NCI-H510A treated with DMSO at 0.1 percent for 48 hours (cell line): ENCODE data around the gene NLRP6.
A peak's percentile ranks its signal among the peaks of the same experiment; 100 is the strongest.
"Not testable (repeated sequence)": the region's sequence is repeated elsewhere in the genome, so short reads cannot be mapped to it uniquely, and the experiment has no call there.

ENCODE experiments used
- DNase-seq: peaks from one replicate; lab custom pipeline; 2025; lab: John Stamatoyannopoulos, UW

NLRP6 gene

DNA sequence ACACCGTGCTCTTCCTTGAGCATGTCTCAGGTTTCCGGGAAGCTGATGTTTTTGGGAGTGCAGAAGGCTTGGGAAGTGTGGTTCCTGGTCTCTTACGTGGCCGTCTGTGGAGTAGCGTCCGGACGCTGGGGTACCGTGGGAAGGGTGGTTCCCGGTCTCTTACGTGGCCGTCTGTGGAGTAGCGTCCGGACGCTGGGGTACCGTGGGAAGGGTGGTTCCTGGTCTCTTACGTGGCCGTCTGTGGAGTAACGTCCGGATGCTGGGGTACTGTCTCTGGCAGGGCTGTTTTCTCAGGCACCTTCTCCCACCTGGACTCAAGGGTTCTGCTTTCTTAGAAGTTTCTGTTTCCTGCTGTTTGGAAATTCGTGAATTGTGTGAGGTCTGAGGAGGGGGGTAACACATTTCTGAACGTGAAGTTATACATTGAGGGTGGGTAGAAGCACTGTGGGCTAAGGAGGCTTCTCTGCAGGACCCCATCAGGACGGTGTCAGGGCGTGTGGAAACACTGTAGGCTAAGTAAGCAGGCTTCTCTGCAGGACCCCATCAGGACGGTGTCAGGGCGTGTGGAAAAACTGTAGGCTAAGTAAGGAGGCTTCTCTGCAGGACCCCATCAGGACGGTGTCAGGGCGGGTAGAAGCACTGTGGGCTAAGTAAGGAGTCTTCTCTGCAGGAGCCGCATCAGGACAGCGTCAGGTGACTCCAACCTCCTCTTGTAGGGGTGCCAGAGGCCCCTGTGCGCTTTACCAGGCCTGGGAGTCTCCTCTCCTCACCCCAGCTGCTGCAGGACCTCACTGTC lies 47.8 kb downstream of the NLRP6 start:
- no peak for DNase-seq

- no peak for DNase-seq
Measured at GRCh38 chr11:326592-326841, 48.3 kb downstream of the NLRP6 start.

GRCh38 chr11:326842-327580 lies 48.8 kb downstream of the NLRP6 start:
- no peak for DNase-seq

DNA sequence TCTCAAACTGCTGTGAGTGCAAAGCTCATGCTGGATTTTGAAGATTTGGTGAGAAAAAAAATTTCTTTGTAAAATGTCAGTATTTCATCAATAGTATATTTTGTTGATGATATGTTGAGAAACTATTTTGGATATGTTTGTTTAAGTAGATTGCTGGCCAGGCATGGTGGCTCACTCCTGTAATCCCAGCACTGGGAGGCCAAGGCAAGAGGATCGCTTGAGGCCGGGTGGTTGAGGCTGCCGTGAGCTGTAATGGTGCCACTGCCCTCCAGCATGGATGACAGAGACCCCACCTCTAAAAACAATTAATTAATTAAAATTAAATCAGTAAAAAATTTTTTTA lies 49.3 kb downstream of the NLRP6 start:
- DNase-seq: no peak

DNA sequence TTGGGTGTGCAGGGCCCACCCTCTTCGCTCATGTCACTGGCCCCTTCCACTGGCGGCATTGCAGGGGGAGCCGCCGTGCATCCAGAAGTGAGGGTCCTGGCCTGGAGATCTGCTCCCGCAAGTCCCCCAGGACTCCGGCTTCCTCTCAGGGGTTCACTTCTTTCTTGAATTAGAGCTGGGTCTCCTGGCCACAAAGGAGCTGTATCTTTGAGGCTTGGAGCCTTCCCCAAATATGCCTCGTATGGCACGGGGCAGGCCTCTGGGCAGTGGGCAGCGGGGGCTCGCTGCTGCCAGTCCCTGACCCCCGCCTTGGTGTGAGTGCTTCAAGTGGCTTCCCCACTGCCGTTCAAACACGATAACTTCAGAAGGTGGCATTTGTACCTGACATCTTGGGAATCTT lies 49.8 kb downstream of the NLRP6 start:
- no peak for DNase-seq

- not testable (repeated sequence) for DNase-seq
Measured at GRCh38 chr11:328516-329100, 50.4 kb downstream of the NLRP6 start.

- DNase-seq: no peak
Measured at GRCh38 chr11:329886-330253, 51.7 kb downstream of the NLRP6 start.

- no peak for DNase-seq
Measured at GRCh38 chr11:330307-330693, 52.1 kb downstream of the NLRP6 start.

GRCh38 chr11:330694-331357 lies 52.6 kb downstream of the NLRP6 start:
- DNase-seq: no peak

DNA sequence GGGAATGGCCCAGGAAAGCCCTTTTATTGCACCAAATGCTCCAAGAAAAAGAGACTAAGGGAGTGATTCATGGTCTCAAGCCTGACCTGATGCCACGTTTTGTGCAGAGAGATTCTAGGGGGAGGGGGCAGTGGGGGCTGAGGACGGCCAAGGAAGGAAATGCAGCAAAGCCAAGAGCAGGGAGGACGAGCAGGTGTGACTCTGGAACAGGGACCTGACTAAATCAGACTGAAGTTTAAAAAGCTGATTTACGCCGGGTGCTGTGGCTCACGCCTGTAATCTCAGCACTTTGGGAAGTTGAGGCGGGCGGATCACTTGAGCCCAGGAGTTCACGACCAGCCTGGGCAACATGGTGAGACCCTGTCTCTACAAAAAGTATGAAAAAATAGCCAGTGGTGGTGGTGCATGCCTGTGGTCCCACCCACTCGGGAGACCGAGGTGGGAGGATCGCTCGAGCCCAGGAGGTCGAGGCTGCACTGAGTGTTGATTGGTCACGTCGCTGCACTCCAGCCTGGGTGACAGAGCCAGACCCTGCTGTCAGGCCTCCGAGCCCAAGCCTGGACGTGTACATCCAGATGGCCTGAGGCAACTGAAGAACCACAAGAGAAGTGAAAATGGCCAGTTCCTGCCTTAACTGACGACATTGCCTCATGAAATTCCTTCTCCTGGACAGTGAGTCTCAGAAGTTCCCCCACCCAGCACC lies 53.3 kb downstream of the NLRP6 start:
- no peak for DNase-seq

DNA sequence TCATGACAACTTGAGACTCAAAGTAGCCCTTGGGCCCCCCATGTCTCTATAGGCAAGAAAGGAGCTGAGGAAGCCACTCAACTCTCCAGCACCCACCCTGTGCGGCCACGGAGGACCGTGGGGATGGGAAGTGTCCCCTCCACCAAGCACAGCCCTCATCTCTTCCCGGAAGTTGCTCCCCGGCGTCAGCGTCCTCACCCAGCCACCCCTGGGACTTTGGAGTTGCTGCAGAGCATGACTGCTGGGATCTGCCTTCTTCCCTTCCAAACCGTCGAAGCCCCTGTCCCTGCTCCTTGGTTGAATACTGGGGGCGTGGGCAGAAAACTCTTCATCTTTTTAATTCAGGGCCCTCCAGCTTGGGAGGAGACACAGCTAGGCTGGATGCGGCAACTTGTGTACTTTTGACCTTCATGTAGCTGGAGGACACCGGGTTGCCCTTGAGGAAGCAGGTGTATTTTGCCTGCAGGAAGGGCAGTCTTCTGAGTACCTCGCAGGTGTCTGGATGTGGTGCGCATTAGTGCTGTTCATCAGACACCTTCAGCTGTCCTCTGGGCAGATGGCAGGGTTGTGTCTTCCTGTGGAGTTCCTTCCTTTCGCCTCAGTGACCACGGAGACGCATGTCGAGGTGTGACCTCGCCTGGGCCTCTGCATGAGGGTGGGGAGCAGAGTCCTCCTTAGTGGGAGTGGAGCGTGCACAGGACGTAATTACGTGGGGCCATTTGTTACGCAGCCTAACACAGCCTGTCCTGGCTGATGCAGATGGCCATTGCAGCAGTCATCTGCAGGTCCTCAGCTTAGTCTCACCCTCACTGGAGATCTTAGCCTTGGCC lies 54.7 kb downstream of the NLRP6 start:
- DNase-seq: no peak

GRCh38 chr11:333616-334263 lies 55.5 kb downstream of the NLRP6 start:
- DNase-seq: not testable (repeated sequence)

DNA sequence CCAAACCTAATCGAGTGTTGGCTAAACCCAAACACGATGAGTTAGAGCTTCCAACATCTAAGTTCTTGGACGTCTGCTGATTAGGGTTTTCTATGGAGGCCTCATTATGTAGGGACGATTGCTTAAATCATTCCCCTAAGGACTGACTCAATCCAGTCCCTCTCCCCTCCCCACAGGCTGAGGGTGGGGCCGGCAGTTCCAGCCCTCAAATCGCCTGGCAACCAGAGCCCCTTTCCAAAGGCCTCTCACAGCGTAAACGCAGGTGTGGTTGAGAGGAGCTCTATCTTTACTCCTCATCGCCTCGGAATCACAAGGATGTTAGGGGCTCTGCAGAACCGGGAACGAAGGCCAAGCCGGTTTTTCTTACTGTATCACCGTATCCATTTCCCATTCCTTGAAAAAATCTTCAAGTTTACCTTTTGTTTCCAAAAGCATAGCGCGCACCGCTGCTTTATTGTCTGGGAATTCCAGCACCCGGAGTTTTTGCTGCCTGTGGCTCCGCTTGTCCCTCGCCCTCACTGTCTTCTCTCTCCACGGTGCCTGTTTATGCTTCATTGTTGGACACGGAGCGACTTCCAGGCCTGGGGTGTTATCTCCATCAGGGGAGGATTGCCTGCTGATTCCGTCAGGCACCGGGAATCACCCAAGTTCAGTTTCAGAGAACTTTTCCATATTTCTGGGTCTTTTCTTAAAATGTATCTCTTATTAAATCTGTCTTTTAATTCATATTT lies 56.2 kb downstream of the NLRP6 start:
- peak; percentile 28 for DNase-seq
